HFFc6 (cell line): ENCODE results near the gene MORC3. TPM values are rescaled to one million over a fixed set of nuclear protein-coding genes. Genes with fewer than 3 reads are reported as not detected.
"Not testable (repeated sequence)": the region's sequence is repeated elsewhere in the genome, so short reads cannot be mapped to it uniquely, and the experiment has no call there.

Experiments
- DNase-seq: peaks from one replicate; pipeline ENCODE4 v3.0.0-alpha.2; 2018
- H3K27ac Mint-ChIP-seq: 2 replicates; pipeline ENCODE4 v1.8.0; 2020; ENCODE audit warnings: mild to moderate bottlenecking, mixed read lengths
- H3K27me3 Mint-ChIP-seq: 2 replicates; pipeline ENCODE4 v1.8.0; 2021; ENCODE audit warnings: mild to moderate bottlenecking, moderate library complexity, mixed read lengths; ENCODE audit not compliant: insufficient read depth
- H3K36me3 Mint-ChIP-seq: 2 replicates; pipeline ENCODE4 v1.8.0; 2021; ENCODE audit warnings: low read depth, mixed read lengths
- H3K4me1 Mint-ChIP-seq: 2 replicates; pipeline ENCODE4 v1.8.0; 2020; ENCODE audit warnings: low read depth, mixed read lengths
- H3K4me3 Mint-ChIP-seq: 2 replicates; pipeline ENCODE4 v1.8.0; 2020; ENCODE audit warnings: mild to moderate bottlenecking, moderate library complexity, mixed read lengths
- H3K9me3 Mint-ChIP-seq: 2 replicates; pipeline ENCODE4 v1.8.0; 2020; ENCODE audit warnings: mild to moderate bottlenecking, mixed read lengths
- CTCF ChIP-seq: fragments of 200-600 bp; sonication (generic); IDR thresholded peaks from 2 replicates; pipeline ENCODE4 v1.5.0; 2021; ENCODE audit warnings: antibody characterized with exemption, mild to moderate bottlenecking
- long read RNA-seq: library from polyadenylated mRNA; unstranded; transcript quantifications from one replicate; pipeline ENCODE4 v2.0.0, GENCODE V29; 2019
- total RNA-seq, 6 experiments: library from RNA; stranded (reverse); fragmentation: NEBNext Ultra II Directional; extraction: Animal tissue kit (Norgen Biotek cat#: 25700); gene quantifications; 2 replicates in 1 of 6; 3 replicates in 5 of 6; pipeline ENCODE4 v1.2.3, GENCODE V29; 2021

MORC3 gene
- total RNA-seq: 10 to 100 TPM; 15.2 to 19.4 (median 16.3) TPM
- long read RNA-seq, full-length matches to known transcripts: 5 of 17 reads
- long read RNA-seq, partial matches to known transcripts: 8 of 17 reads
- long read RNA-seq, other reads (novel, unspliced or antisense): 4 of 17 reads

GRCh38 chr21:36319767-36320420, at the start of gene MORC3:
MORC3 (plus strand) TSS chr21:36320197; CDS start chr21:36320265, 68 bp downstream.
- TF ChIP-seq CTCF: no peak
- peak; percentile 98 for DNase-seq

GRCh38 chr21:36270786-36271695, 49.0 kb upstream of the MORC3 start:
- H3K27ac Mint-ChIP-seq, H3K4me3 Mint-ChIP-seq, H3K4me1 Mint-ChIP-seq, DNase-seq, H3K9me3 Mint-ChIP-seq, H3K27me3 Mint-ChIP-seq: not testable (repeated sequence)
- peaks cover 17% of the 10 kb centered on the region for H3K36me3 Mint-ChIP-seq

More at GRCh38 chr21:36319767-36320420, at the start of gene MORC3:
- Mint-ChIP-seq H3K27ac (peak within 1 kb of the TSS; percentile 98), H3K4me3 (peak within 1 kb of the TSS; percentile 93), H3K9me3 (no peaks in the 10 kb centered on the region), H3K27me3 (peaks cover 8% of the 10 kb centered on the region; the same call in 1 of the 2 replicates), H3K36me3 (peaks cover 28% of the 10 kb centered on the region), H3K4me1 (peaks cover 41% of the 10 kb centered on the region)

GRCh38 chr21:36274128-36274527, 45.9 kb upstream of the MORC3 start:
- H3K4me1 Mint-ChIP-seq: no peaks in the 10 kb centered on the region
- peaks cover under 1% of the 10 kb centered on the region; the same call in 1 of the 2 replicates for H3K27me3 Mint-ChIP-seq
- H3K36me3 Mint-ChIP-seq: peaks cover 20% of the 10 kb centered on the region
- no peak overlapping the region for H3K27ac Mint-ChIP-seq
- DNase-seq: no peak
- H3K9me3 Mint-ChIP-seq: no peaks in the 10 kb centered on the region
- no peak overlapping the region for H3K4me3 Mint-ChIP-seq
- TF ChIP-seq CTCF: no peak

GRCh38 chr21:36282568-36283230, 37.3 kb upstream of the MORC3 start:
- Mint-ChIP-seq H3K4me1 (peaks cover 7% of the 10 kb centered on the region), H3K36me3 (peaks cover 19% of the 10 kb centered on the region), H3K9me3 (no peaks in the 10 kb centered on the region), H3K27ac (no peak overlapping the region), H3K27me3 (0 out of 2 replicates have a peak, but pooled peaks cover 2% of the 10 kb centered on the region), H3K4me3 (no peak overlapping the region)
- TF ChIP-seq CTCF: no peak
- peak; percentile 18 for DNase-seq

GRCh38 chr21:36283231-36283622, 36.8 kb upstream of the MORC3 start:
- not testable (repeated sequence) for H3K27me3 Mint-ChIP-seq, H3K9me3 Mint-ChIP-seq, DNase-seq, H3K4me1 Mint-ChIP-seq, H3K4me3 Mint-ChIP-seq, H3K27ac Mint-ChIP-seq
- peaks cover 13% of the 10 kb centered on the region for H3K36me3 Mint-ChIP-seq

GRCh38 chr21:36288651-36289243, 31.2 kb upstream of the MORC3 start:
- peak overlapping the region; percentile 75 for H3K4me3 Mint-ChIP-seq
- no peak for TF ChIP-seq CTCF
- peaks cover 8% of the 10 kb centered on the region for H3K9me3 Mint-ChIP-seq
- no peak for DNase-seq
- H3K27me3 Mint-ChIP-seq: peaks cover 4% of the 10 kb centered on the region; the same call in 1 of the 2 replicates
- H3K36me3 Mint-ChIP-seq: peaks cover 20% of the 10 kb centered on the region
- peak overlapping the region; percentile 92 for H3K27ac Mint-ChIP-seq
- peaks cover 18% of the 10 kb centered on the region for H3K4me1 Mint-ChIP-seq
